Measurements from ENCODE around the gene APLP2. TPM values are rescaled to one million over a fixed set of nuclear protein-coding genes. Genes with fewer than 3 reads are reported as not detected.

The APLP2 gene
- total RNA-seq, 1 experiment from 2014 or later, result 317 TPM

DNA sequence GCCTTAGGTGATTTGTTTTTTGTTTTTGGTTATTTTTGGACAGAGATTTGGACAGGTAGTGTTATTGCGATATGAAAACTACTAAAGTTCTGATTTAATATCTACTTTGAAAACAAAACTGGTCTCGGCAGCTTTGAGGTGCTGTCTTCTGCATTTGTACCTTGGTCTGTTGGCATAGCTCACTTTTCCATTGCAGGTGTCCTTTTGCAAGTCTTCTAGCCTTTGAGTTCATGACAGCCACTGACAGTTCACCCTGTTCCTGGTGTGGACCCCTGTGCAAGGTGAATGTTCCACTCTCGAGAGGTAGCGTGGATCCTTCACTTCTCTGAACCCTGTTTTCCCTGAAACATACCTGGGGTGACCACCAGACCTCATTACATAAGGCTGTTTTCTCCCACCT lies 45.0 kb downstream of the APLP2 start:
- Mint-ChIP-seq H3K4me1 (ENCODE audit: insufficient read depth, unreplicated experiment) (peaks cover 6% of the 10 kb centered on the region), H3K9me3 (ENCODE audit: unreplicated experiment) (no peaks in the 10 kb centered on the region), H3K36me3 (ENCODE audit: insufficient read depth, unreplicated experiment) (peaks cover 60% of the 10 kb centered on the region), H3K4me3 (ENCODE audit: unreplicated experiment) (no peak overlapping the region), H3K27ac (ENCODE audit: low read depth, unreplicated experiment) (peak overlapping the region; percentile 6), H3K27me3 (ENCODE audit: insufficient read depth, unreplicated experiment) (no peaks in the 10 kb centered on the region)
- POLR2A ChIA-PET, result interaction anchor here (0.6 to 2.2 kb wide), 10 partner anchors 9 to 113 kb away, joined by 3 to 11 read pairs (median 4); partner anchors contain the start of genes APLP2 and PRDM10
- intact Hi-C loops (cut with micrococcal nuclease), result no loop called here
- CTCF ChIA-PET, result interaction anchor here (0.6 to 2.3 kb wide), 7 partner anchors 9 to 185 kb away, joined by 3 to 8 read pairs (median 4); no protein-coding TSS in a partner anchor
- TF ChIP-seq, protein P1, sequence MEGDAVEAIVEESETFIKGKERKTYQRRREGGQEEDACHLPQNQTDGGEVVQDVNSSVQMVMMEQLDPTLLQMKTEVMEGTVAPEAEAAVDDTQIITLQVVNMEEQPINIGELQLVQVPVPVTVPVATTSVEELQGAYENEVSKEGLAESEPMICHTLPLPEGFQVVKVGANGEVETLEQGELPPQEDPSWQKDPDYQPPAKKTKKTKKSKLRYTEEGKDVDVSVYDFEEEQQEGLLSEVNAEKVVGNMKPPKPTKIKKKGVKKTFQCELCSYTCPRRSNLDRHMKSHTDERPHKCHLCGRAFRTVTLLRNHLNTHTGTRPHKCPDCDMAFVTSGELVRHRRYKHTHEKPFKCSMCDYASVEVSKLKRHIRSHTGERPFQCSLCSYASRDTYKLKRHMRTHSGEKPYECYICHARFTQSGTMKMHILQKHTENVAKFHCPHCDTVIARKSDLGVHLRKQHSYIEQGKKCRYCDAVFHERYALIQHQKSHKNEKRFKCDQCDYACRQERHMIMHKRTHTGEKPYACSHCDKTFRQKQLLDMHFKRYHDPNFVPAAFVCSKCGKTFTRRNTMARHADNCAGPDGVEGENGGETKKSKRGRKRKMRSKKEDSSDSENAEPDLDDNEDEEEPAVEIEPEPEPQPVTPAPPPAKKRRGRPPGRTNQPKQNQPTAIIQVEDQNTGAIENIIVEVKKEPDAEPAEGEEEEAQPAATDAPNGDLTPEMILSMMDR (IDR thresholded peaks at IDR 0.05; ENCODE audit: unreplicated experiment), result no peak
- DNase-seq (ENCODE audit: unreplicated experiment), result no peak
- no TSS peak for BruUV-seq (replicated peaks)

DNA sequence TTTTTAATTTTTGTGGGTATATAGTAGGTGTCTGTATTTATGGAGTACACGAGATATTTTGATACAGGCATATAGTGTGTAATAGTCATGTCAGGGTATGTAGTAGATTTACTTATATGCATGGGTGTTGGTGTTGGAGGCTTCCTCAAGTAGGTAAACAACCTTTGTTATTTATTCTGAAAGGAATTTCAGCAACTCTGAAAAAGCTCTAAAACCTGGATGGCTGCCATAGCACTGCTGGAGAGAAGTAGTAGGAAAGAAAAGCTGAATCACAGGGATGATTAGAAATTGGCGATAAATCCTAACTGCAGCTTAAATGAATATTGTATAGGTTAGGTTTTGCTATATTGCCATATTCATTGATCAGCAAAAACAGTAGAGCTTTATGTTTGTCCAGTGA lies 45.5 kb downstream of the APLP2 start:
- TF ChIP-seq, protein P1 (IDR thresholded peaks at IDR 0.05; ENCODE audit: unreplicated experiment), result no peak
- BruUV-seq (replicated peaks), result no TSS peak
- ChIA-PET CTCF (interaction anchor here (0.6 to 2.3 kb wide), 6 partner anchors 9 to 250 kb away, joined by 3 to 8 read pairs (median 4); no protein-coding TSS in a partner anchor), POLR2A (interaction anchor here (0.7 to 2.2 kb wide), 10 partner anchors 9 to 114 kb away, joined by 3 to 11 read pairs (median 4); partner anchors contain the start of genes APLP2 and PRDM10)
- Mint-ChIP-seq H3K27ac (ENCODE audit: low read depth, unreplicated experiment) (no peak overlapping the region), H3K4me1 (ENCODE audit: insufficient read depth, unreplicated experiment) (peaks cover 6% of the 10 kb centered on the region), H3K36me3 (ENCODE audit: insufficient read depth, unreplicated experiment) (peaks cover 55% of the 10 kb centered on the region), H3K27me3 (ENCODE audit: insufficient read depth, unreplicated experiment) (no peaks in the 10 kb centered on the region), H3K9me3 (ENCODE audit: unreplicated experiment) (no peaks in the 10 kb centered on the region), H3K4me3 (ENCODE audit: unreplicated experiment) (no peak overlapping the region)
- DNase-seq (ENCODE audit: unreplicated experiment), result peak; percentile 29
- intact Hi-C loops (cut with micrococcal nuclease), result no loop called here

DNA sequence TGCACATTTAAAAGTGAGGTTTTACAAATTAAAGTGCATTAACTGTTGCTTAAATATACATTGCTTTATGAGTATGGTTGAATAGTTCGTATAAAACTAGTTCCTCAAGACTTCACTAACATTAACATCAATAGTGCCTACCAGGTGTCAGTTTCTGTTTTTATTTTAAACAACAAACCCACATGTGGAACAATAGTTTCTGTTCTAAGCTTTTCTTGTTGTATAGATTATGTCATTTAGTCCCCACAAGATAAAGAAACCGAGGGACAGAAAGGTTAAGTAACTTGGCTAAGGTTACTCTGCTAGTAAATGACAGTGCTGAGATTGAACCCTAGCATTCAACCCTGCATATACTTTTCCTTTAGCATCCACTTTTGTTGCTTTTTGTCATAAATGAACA lies 48.5 kb downstream of the APLP2 start:
- ChIA-PET CTCF (interaction anchor here (0.6 to 1.9 kb wide), 3 partner anchors 28 to 126 kb away, joined by 4 to 9 read pairs (median 4); no protein-coding TSS in a partner anchor), POLR2A (no interaction called here)
- Mint-ChIP-seq H3K36me3 (ENCODE audit: insufficient read depth, unreplicated experiment) (peaks cover 47% of the 10 kb centered on the region), H3K9me3 (ENCODE audit: unreplicated experiment) (no peaks in the 10 kb centered on the region), H3K27ac (ENCODE audit: low read depth, unreplicated experiment) (no peak overlapping the region), H3K27me3 (ENCODE audit: insufficient read depth, unreplicated experiment) (no peaks in the 10 kb centered on the region), H3K4me3 (ENCODE audit: unreplicated experiment) (no peak overlapping the region), H3K4me1 (ENCODE audit: insufficient read depth, unreplicated experiment) (peaks cover 14% of the 10 kb centered on the region)
- no peak for DNase-seq (ENCODE audit: unreplicated experiment)
- BruUV-seq (replicated peaks), result no TSS peak
- intact Hi-C loops (cut with micrococcal nuclease), result no loop called here
- TF ChIP-seq, protein P1 (IDR thresholded peaks at IDR 0.05; ENCODE audit: unreplicated experiment), result no peak

DNA sequence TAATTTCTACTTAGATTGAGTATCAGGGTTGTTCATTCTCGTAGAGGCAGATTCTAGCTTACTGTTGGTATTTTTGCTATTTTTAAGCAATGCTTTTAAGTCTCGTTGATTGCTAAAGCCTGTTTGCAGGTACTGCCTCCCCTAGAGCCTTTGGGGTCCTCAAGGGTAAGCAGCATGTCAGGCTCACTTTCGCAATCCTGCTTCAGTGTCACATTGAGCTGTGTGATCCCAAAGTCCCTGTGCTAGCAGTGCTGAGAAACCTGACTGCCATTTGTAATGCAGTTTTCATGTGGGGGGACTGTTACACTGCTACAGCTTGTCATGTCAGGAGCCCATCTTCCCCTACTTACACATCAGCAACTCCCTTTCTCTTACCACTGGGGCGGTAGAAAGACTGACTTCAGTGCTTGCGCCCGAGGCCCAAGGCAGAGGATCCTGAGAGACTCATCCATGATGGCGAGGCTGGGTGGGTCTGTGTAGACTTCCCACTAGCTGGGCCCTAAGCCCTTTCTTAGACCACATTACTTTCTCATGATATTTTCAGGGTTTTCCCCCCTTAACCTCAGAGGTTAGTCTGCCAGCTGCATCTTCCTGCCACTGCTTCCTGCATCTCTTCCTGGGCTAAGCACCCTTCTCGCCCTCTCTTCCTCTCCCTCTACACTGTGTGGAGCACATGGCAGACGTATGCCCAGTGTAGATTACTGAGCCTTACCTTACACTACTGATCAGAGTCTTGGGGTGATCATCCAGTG lies 49.1 kb downstream of the APLP2 start:
- TF ChIP-seq, protein P1 (IDR thresholded peaks at IDR 0.05; ENCODE audit: unreplicated experiment), result no peak
- intact Hi-C loops (cut with micrococcal nuclease), result no loop called here
- ChIA-PET POLR2A (interaction anchor here (0.6 kb wide), 1 partner anchor 480 kb away, joined by 4 read pairs; no protein-coding TSS in a partner anchor), CTCF (interaction anchor here (1.4 to 1.9 kb wide), 2 partner anchors 13 to 127 kb away, joined by 4 to 9 read pairs; no protein-coding TSS in a partner anchor)
- DNase-seq (ENCODE audit: unreplicated experiment), result no peak
- no peaks in the 10 kb centered on the region for H3K9me3 Mint-ChIP-seq (ENCODE audit: unreplicated experiment)
- no peak overlapping the region for H3K4me3 Mint-ChIP-seq (ENCODE audit: unreplicated experiment)
- H3K27ac Mint-ChIP-seq (ENCODE audit: low read depth, unreplicated experiment), result no peak overlapping the region
- H3K27me3 Mint-ChIP-seq (ENCODE audit: insufficient read depth, unreplicated experiment), result no peaks in the 10 kb centered on the region
- BruUV-seq (replicated peaks), result no TSS peak
- H3K36me3 Mint-ChIP-seq (ENCODE audit: insufficient read depth, unreplicated experiment), result peaks cover 48% of the 10 kb centered on the region
- peaks cover 18% of the 10 kb centered on the region for H3K4me1 Mint-ChIP-seq (ENCODE audit: insufficient read depth, unreplicated experiment)
